LNCaP clone FGC (cell line): ENCODE measurements around the gene YTHDF2.
"Not testable (repeated sequence)": the region's sequence is repeated elsewhere in the genome, so short reads cannot be mapped to it uniquely, and the experiment has no call there.

Experiments
- DNase-seq: peaks from one replicate; pipeline ENCODE4 v3.0.0-alpha.2; 2011; ENCODE audit warnings: low read depth
- H3K4me3 ChIP-seq: 2 replicates; pipeline ENCODE4 v1.5.1; 2011; ENCODE audit warnings: mild to moderate bottlenecking, low read depth, low read length, control low read depth
- TF ChIP-seq, protein P1 (sequence below): IDR thresholded peaks from 2 replicates; pipeline ENCODE4 v1.5.1; 2012; ENCODE audit warnings: mild to moderate bottlenecking; ENCODE audit not compliant: control insufficient read depth, insufficient read depth; ENCODE audit errors: extremely low read depth

YTHDF2 gene

DNA sequence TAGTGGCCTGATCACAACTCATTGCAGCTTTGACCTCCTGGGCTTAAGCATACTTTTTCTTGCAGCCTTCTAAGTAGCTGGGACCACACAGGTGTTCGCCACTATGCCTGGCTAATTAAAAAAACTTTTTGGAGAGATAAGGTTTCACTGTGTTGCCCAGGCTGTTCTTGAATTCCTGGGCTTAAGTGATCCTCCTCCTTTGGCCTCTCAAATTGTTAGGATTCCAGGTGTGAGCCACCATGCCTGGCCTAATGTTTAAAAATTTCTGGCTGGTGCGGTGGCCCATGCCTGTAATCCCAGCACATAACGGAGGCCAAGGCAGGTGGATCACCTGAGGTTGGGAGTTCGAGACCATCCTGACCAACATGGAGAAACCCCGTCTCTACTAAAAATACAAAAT, 24.4 kb downstream of the YTHDF2 start:
- no peak overlapping the region for H3K4me3 ChIP-seq
- TF ChIP-seq, protein P1, sequence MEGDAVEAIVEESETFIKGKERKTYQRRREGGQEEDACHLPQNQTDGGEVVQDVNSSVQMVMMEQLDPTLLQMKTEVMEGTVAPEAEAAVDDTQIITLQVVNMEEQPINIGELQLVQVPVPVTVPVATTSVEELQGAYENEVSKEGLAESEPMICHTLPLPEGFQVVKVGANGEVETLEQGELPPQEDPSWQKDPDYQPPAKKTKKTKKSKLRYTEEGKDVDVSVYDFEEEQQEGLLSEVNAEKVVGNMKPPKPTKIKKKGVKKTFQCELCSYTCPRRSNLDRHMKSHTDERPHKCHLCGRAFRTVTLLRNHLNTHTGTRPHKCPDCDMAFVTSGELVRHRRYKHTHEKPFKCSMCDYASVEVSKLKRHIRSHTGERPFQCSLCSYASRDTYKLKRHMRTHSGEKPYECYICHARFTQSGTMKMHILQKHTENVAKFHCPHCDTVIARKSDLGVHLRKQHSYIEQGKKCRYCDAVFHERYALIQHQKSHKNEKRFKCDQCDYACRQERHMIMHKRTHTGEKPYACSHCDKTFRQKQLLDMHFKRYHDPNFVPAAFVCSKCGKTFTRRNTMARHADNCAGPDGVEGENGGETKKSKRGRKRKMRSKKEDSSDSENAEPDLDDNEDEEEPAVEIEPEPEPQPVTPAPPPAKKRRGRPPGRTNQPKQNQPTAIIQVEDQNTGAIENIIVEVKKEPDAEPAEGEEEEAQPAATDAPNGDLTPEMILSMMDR, result no peak
- no peak for DNase-seq

DNA sequence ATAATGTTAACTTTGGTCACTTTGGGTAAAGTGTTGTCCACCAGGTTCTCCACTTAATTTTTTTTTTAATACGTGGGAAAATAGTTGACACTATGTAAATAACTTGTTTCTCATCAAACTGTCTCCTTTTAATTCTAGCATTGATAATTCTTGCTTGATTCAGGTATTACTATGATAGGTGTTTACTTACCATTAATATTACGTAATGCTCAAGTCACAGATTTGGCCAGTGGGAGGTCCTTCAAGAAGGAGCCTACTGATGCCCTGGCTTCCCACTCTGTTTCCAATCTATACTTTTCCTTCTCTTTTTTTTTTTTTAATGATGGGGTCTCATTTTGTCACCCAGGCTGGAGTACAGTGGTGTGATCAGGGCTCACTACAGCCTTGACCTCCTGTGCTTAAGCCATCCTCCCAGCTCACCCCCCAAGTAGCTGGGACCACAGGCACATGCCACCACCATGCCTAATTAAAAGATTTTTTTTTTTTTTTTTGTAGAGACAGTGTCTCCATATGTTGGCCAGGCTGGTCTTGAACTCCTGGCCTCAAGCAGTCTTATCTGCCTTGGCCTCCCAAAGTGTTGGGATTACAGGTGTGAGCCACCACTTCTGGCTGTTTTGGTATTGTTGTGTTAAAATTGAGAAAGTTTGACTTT, 29.9 kb downstream of the YTHDF2 start:
- TF ChIP-seq, protein P1, result no peak
- no peak for DNase-seq
- no peak overlapping the region for H3K4me3 ChIP-seq

DNA sequence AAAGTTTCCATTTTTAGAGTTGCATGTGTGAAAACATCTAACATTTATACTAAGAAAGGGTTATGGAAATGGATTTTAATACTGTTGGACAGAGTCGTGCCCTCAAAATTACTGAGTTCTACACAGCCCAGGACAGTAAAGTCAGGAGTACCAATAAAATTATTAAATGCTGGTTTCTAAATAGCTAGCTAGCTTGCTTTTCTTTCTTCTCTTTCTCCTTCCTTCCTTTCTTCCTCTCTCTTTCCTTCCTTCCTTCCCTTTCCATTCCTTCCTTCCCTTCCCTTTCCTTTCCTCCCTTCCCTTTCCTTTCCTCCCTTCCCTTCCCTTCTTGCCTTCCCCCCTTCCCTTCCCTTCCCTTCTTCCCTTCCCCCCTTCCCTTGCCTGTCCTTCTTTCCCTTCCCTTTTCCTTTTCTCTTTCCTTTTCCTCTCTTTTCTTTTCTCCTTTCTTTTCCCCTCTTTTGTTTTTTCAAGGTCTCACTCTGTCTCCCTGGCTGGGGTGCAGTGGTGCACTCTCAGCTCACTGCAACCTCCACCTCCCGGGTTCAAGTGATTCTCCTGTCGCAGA, 33.9 kb downstream of the YTHDF2 start:
- TF ChIP-seq, protein P1, result no peak
- no peak for DNase-seq

DNA sequence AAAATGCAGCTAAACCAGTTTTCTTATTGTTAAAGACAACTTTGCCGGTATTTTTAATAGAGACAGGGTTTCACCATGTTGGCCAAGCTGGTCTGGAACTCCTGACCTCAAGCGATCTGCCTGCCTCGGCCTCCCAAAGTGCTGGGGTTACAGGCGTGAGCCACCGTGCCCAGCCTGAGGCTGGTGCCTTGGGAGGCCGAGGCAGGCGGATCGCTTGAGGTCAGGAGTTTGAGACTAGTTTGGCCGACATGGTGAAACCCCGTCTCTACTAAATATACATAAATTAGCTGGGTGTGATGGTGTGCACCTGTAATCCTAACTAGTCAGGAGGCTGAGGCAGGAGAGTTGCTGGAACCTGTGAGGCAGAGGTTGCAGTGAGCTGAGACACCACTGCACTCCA, 35.2 kb downstream of the YTHDF2 start:
- not testable (repeated sequence) for DNase-seq, H3K4me3 ChIP-seq

More for the DNA sequence above, 33.9 kb downstream of the YTHDF2 start:
- H3K4me3 ChIP-seq, result no peak overlapping the region

DNA sequence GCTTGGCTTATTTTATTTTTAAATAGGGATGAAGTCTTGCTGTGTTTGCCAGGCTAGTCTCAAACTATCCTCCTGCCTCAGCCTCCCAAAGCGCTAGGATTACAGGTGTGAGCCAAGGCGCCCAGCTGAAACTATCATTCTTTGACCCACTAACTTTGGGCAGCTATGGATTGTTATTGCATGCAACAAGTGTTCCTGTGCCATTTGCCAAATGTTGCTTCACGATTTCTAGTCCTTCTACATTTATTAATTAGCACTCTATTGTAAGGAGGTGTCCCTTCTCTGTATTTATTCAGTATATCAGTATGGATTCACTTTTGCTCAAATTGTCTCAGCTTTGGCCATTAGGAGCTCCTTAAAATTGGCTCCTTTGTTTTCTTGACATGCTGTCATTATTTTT, 36.4 kb downstream of the YTHDF2 start:
- DNase-seq, result no peak
- no peak overlapping the region for H3K4me3 ChIP-seq
- TF ChIP-seq, protein P1, result no peak

DNA sequence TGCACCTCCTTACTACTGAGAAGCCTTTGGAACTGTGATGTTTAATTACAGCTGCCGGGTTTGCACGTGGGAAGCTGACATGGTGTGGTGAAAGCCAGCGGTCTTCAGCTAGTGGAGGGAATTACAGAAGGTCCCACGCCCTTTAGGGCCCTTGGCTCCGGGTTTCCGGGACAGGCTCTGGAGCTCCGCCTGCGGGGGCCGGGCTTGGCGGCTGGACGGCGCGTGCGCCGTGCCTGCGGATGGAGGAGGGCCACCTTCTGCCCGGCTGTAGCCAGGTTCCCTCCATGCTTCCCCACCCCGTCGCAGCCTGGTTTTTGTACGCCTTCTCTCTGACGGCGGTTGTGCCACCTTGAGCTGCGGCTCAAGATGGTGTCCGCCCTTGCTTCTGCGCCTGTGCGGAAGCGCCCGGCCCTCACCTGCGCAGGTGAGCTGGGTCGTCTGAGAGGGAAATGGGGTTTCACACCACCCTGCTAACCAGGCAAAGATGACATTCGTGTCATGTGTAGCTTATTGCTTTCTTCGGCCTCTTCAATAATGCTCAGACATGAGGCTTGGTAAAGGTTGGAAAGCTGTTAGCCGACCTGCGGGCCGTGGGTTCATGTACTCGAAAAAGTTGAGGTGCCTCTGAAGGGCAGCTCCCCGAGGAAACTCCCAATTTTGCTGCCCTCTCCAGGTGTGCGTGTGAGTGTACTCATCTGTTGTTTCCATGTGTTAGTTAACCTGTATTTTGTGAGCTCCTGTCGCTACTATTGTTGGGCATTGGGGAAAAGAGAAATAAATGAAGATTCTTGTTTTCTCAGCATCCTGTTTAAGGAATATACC, 38.6 kb downstream of the YTHDF2 start:
- DNase-seq, result peak; percentile 13
- TF ChIP-seq, protein P1, result no peak
- H3K4me3 ChIP-seq, result peak overlapping the region; percentile 45

DNA sequence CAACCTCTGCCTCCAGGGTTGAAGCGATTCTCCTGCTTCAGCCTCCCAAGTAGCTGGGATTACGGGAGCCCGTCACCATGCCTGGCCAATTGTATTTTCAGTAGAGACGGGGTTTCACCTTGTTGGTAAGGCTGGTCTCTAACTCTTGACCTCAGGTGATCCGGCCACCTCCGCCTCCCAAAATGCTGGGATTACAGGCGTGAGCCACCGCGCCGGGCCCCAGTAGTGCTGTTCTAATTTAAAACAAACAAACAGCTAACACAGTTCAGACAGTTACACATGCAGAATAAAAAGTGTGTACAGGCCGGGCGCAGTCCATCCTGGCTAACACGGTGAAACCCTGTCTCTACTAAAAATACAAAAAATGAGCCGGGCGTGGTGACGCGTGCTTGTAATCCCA, 39.6 kb downstream of the YTHDF2 start:
- TF ChIP-seq, protein P1, result no peak
- DNase-seq, result no peak
- no peak overlapping the region for H3K4me3 ChIP-seq
